ENCODE results near the gene FBXO2. TPM values are rescaled to one million over a fixed set of nuclear protein-coding genes. Genes with fewer than 3 reads are reported as not detected.

Gene FBXO2
- total and polyA plus RNA-seq, 3 donors from 2014 or later, result 11.3 to 19.0 (median 17.3) TPM

- intact Hi-C loops (cut with DNase I; ENCODE audit: low total_unique reads), result loop anchor here (5.0 kb wide), 1 partner anchor 56 kb away; no protein-coding TSS in a partner anchor
- Histone ChIP-seq H3K9me3 (no peaks in the 10 kb centered on the region), H3K36me3 (ENCODE audit: low read depth, missing control alignments) (no peaks in the 10 kb centered on the region), H3K27me3 (no peaks in the 10 kb centered on the region), H3K27ac (no peak overlapping the region), H3K4me3 (no peak overlapping the region), H3K4me1 (no peaks in the 10 kb centered on the region)
- WGBS, 2 donors, result 85 to 91% methylated on average over 14 to 17 of the region's 17 CpGs
- DNase-seq, result no peak
- no peak for TF ChIP-seq POLR2A (IDR thresholded peaks at IDR 0.05)
- TF ChIP-seq, protein P1, sequence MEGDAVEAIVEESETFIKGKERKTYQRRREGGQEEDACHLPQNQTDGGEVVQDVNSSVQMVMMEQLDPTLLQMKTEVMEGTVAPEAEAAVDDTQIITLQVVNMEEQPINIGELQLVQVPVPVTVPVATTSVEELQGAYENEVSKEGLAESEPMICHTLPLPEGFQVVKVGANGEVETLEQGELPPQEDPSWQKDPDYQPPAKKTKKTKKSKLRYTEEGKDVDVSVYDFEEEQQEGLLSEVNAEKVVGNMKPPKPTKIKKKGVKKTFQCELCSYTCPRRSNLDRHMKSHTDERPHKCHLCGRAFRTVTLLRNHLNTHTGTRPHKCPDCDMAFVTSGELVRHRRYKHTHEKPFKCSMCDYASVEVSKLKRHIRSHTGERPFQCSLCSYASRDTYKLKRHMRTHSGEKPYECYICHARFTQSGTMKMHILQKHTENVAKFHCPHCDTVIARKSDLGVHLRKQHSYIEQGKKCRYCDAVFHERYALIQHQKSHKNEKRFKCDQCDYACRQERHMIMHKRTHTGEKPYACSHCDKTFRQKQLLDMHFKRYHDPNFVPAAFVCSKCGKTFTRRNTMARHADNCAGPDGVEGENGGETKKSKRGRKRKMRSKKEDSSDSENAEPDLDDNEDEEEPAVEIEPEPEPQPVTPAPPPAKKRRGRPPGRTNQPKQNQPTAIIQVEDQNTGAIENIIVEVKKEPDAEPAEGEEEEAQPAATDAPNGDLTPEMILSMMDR (IDR thresholded peaks at IDR 0.05), result no peak
Observed at GRCh38 chr1:11661103-11661502, 6.9 kb upstream of the FBXO2 start.

DNA sequence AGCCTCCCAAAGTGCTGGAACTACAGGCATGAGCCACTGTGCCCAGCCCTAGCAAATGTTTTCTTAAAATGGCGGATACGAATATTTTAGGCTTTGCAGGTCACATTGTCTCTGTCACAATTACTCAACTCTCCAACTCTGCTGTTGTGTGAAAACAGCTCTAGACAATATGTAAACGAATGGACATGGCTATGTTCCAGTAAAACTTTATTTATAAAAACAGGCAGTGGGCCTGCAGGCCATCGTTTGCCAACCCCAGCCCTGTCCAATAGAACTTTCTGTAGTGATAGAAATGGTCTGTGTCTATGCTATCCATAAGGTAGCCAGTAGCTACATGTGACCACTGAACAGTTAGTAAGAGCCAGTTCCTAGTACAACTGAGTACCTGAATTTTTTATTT is 5.5 kb upstream of the FBXO2 start:
- intact Hi-C loops (cut with DNase I; ENCODE audit: low total_unique reads), result loop anchor here (5.0 kb wide), 1 partner anchor 58 kb away; no protein-coding TSS in a partner anchor
- no peak for DNase-seq
- no peaks in the 10 kb centered on the region for H3K9me3 ChIP-seq
- H3K4me1 ChIP-seq, result peaks cover 8% of the 10 kb centered on the region
- no peak for TF ChIP-seq POLR2A (IDR thresholded peaks at IDR 0.05)
- TF ChIP-seq, protein P1 (IDR thresholded peaks at IDR 0.05), result no peak
- 92 to 93% methylated on average over 4 of the region's 4 CpGs for whole genome bisulfite sequencing, 2 donors
- no peak overlapping the region for H3K27ac ChIP-seq
- H3K36me3 ChIP-seq (ENCODE audit: low read depth, missing control alignments), result no peaks in the 10 kb centered on the region
- H3K4me3 ChIP-seq, result no peak overlapping the region
- no peaks in the 10 kb centered on the region for H3K27me3 ChIP-seq

DNA sequence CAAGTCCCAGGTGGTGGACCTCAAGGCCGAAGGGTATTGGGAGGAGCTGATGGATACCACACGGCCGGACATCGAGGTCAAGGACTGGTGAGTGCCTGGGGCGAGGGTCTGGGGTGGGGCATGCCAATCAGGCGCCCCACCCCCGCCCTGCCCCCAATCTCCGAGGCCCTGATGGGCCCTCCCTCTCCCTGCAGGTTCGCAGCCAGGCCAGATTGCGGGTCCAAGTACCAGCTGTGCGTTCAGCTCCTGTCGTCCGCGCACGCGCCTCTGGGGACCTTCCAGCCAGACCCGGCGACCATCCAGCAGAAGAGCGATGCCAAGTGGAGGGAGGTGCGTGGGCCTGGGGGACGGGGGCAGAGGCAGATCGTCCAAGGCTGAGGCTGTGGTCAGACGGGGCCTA is 4.3 kb upstream of the FBXO2 start:
- Histone ChIP-seq H3K27me3 (no peaks in the 10 kb centered on the region), H3K36me3 (ENCODE audit: low read depth, missing control alignments) (no peaks in the 10 kb centered on the region), H3K27ac (no peak overlapping the region), H3K4me3 (no peak overlapping the region), H3K4me1 (peaks cover 8% of the 10 kb centered on the region), H3K9me3 (no peaks in the 10 kb centered on the region)
- DNase-seq, result no peak
- TF ChIP-seq, protein P1 (IDR thresholded peaks at IDR 0.05), result no peak
- TF ChIP-seq POLR2A (IDR thresholded peaks at IDR 0.05), result no peak
- WGBS, 2 donors, result 74 to 88% methylated on average over 10 to 23 of the region's 23 CpGs
- intact Hi-C loops (cut with DNase I; ENCODE audit: low total_unique reads), result no loop called here

- H3K4me1 ChIP-seq, result peaks cover 8% of the 10 kb centered on the region
- intact Hi-C loops (cut with DNase I; ENCODE audit: low total_unique reads), result no loop called here
- H3K9me3 ChIP-seq, result no peaks in the 10 kb centered on the region
- H3K36me3 ChIP-seq (ENCODE audit: low read depth, missing control alignments), result no peaks in the 10 kb centered on the region
- TF ChIP-seq POLR2A (IDR thresholded peaks at IDR 0.05), result no peak
- TF ChIP-seq, protein P1 (IDR thresholded peaks at IDR 0.05), result no peak
- H3K4me3 ChIP-seq, result no peak overlapping the region
- no peak overlapping the region for H3K27ac ChIP-seq
- H3K27me3 ChIP-seq, result no peaks in the 10 kb centered on the region
- 74 to 75% methylated on average over 6 of the region's 6 CpGs for WGBS, 2 donors
- no peak for DNase-seq
Observed at GRCh38 chr1:11657654-11658053, 3.4 kb upstream of the FBXO2 start.
